ENCODE results near the gene UBE3C. TPM values are rescaled to one million over a fixed set of nuclear protein-coding genes. Genes with fewer than 3 reads are reported as not detected.

UBE3C gene
- total and polyA plus RNA-seq, 2 of the 13 experiments (the other 11 are each of a cell fraction or from before 2014, with no cell fraction given): 27.0 to 48.2 TPM

- TF ChIP-seq ZNF512B (CRISPR knock-in tag; IDR thresholded peaks at IDR 0.05; ENCODE audit: borderline replicate concordance): no peak; the same call in 1 of the 2 replicates
- TF ChIP-seq RNF219 (CRISPR knock-in tag; IDR thresholded peaks at IDR 0.05): no peak
- TF ChIP-seq HDAC2 (CRISPR knock-in tag; IDR thresholded peaks at IDR 0.05): no peak
- TF ChIP-seq ZNF746 (CRISPR knock-in tag; IDR thresholded peaks at IDR 0.05): no peak
- no peak for TF ChIP-seq HINFP (CRISPR knock-in tag; IDR thresholded peaks at IDR 0.05; ENCODE audit: low read depth)
- TF ChIP-seq MXD3 (CRISPR knock-in tag; IDR thresholded peaks at IDR 0.05): no peak; the same call in 1 of the 2 replicates
- TF ChIP-seq KLF16 (CRISPR knock-in tag; IDR thresholded peaks at IDR 0.05): no peak
- TF ChIP-seq ZBTB21 (CRISPR knock-in tag; IDR thresholded peaks at IDR 0.05): no peak
- no peak for TF ChIP-seq TRAFD1 (CRISPR knock-in tag; IDR thresholded peaks at IDR 0.05; ENCODE audit: borderline replicate concordance)
- TF ChIP-seq ZEB1 (IDR thresholded peaks at IDR 0.05; ENCODE audit: insufficient replicate concordance, low read depth): no peak
- TF ChIP-seq ZNF569 (CRISPR knock-in tag; IDR thresholded peaks at IDR 0.05; ENCODE audit: borderline replicate concordance): no peak
- TF ChIP-seq MTERF4 (CRISPR knock-in tag; IDR thresholded peaks at IDR 0.05): no peak
- TF ChIP-seq ZNF788 (CRISPR knock-in tag; IDR thresholded peaks at IDR 0.05; ENCODE audit: borderline replicate concordance): no peak; the same call in 1 of the 2 replicates
- TF ChIP-seq ZNF619 (CRISPR knock-in tag; IDR thresholded peaks at IDR 0.05): no peak
- no peak for TF ChIP-seq ZSCAN12 (CRISPR knock-in tag; IDR thresholded peaks at IDR 0.05)
- no peak for TF ChIP-seq TBP (CRISPR knock-in tag; IDR thresholded peaks at IDR 0.05)
- no peak for TF ChIP-seq SRSF9 (IDR thresholded peaks at IDR 0.05; ENCODE audit: borderline replicate concordance, insufficient read depth, low read depth, low read length, poor library complexity, severe bottlenecking)
- TF ChIP-seq ZNF335 (CRISPR knock-in tag; IDR thresholded peaks at IDR 0.05): no peak
Observed at GRCh38 chr7:157278791-157279724, 140.3 kb downstream of the UBE3C start (continued).

Data from HepG2 (cell line).